DMS153 (cell line): ENCODE results near the gene PLK5.
"Not testable (repeated sequence)": the region's sequence is repeated elsewhere in the genome, so short reads cannot be mapped to it uniquely, and the experiment has no call there.

Experiments
- DNase-seq: peaks from one replicate; lab custom pipeline; 2025; lab: John Stamatoyannopoulos, UW

Gene PLK5

GRCh38 chr19:1525343-1525742, 1.5 kb downstream of the PLK5 start:
- no peak for DNase-seq

- no peak for DNase-seq
These were observed 2.3 kb downstream of the PLK5 start for GRCh38 chr19:1526066-1526778.

- DNase-seq: no peak
These were observed 3.2 kb downstream of the PLK5 start for GRCh38 chr19:1526979-1527649.

- DNase-seq: no peak
These were observed 3.9 kb downstream of the PLK5 start for GRCh38 chr19:1527650-1528309.

GRCh38 chr19:1528596-1529429, 4.9 kb downstream of the PLK5 start:
- DNase-seq: no peak

GRCh38 chr19:1529430-1529816, 5.5 kb downstream of the PLK5 start:
- no peak for DNase-seq

GRCh38 chr19:1530856-1531255, 7.0 kb downstream of the PLK5 start:
- not testable (repeated sequence) for DNase-seq

- no peak for DNase-seq
These were observed 7.7 kb downstream of the PLK5 start for GRCh38 chr19:1531587-1531986.

GRCh38 chr19:1532003-1532402, 8.1 kb downstream of the PLK5 start:
- DNase-seq: no peak

- no peak for DNase-seq
These were observed 9.8 kb downstream of the PLK5 start for GRCh38 chr19:1533510-1534150.

- no peak for DNase-seq
These were observed 11.1 kb downstream of the PLK5 start for GRCh38 chr19:1534972-1535371.

GRCh38 chr19:1535699-1536098, 11.8 kb downstream of the PLK5 start:
- not testable (repeated sequence) for DNase-seq

GRCh38 chr19:1538978-1539377, 15.1 kb downstream of the PLK5 start:
- no peak for DNase-seq

- DNase-seq: not testable (repeated sequence)
These were observed 15.9 kb downstream of the PLK5 start for GRCh38 chr19:1539749-1540148.

GRCh38 chr19:1540365-1540925, 16.6 kb downstream of the PLK5 start:
- no peak for DNase-seq

GRCh38 chr19:1549332-1549945, 25.6 kb downstream of the PLK5 start:
- DNase-seq: no peak

GRCh38 chr19:1551068-1552040, 27.5 kb downstream of the PLK5 start:
- DNase-seq: no peak

- DNase-seq: no peak
These were observed 29.5 kb downstream of the PLK5 start for GRCh38 chr19:1553415-1553814.

- DNase-seq: no peak
These were observed 31.1 kb downstream of the PLK5 start for GRCh38 chr19:1554968-1555367.
